Measurements from ENCODE around the gene NCAM1. TPM values are rescaled to one million over a fixed set of nuclear protein-coding genes. Genes with fewer than 3 reads are reported as not detected.

NCAM1 gene
- total and polyA plus RNA-seq, 2 of the 13 experiments (the other 11 are each of a cell fraction or from before 2014, with no cell fraction given) = 0.05 TPM; not detected in 1

GRCh38 chr11:113288286-113288863 lies 327.2 kb downstream of the NCAM1 start (continued):
- TF ChIP-seq SNAPC4 (CRISPR knock-in tag; IDR thresholded peaks at IDR 0.05) = no peak
- TF ChIP-seq SALL1 (CRISPR knock-in tag; IDR thresholded peaks at IDR 0.05) = 0 out of 2 replicates have a peak, but pooled peaks have one; percentile 29
- TF ChIP-seq ZNF841 (CRISPR knock-in tag; IDR thresholded peaks at IDR 0.05; ENCODE audit: borderline replicate concordance) = no peak
- no peak for TF ChIP-seq NFIB (CRISPR knock-in tag; IDR thresholded peaks at IDR 0.05; ENCODE audit: borderline replicate concordance)
- no peak for TF ChIP-seq ZNF207 (IDR thresholded peaks at IDR 0.05; ENCODE audit: borderline replicate concordance)
- TF ChIP-seq ZNF572 (CRISPR knock-in tag; IDR thresholded peaks at IDR 0.05) = no peak
- TF ChIP-seq ZNF512 (CRISPR knock-in tag; IDR thresholded peaks at IDR 0.05) = no peak
- no peak for TF ChIP-seq ZBTB38 (CRISPR knock-in tag; IDR thresholded peaks at IDR 0.05)
- peak; percentile 49; the same call in 1 of the 2 replicates for TF ChIP-seq HNF4A (CRISPR knock-in tag; IDR thresholded peaks at IDR 0.05)
